GM21390 (cell line): ENCODE data around the gene ZBP1.

Experiments
- ATAC-seq: cut with Tn5 transposase; IDR thresholded peaks from one replicate; pipeline ENCODE4 v1.9.1; 2021; ENCODE audit not compliant: unreplicated experiment

ZBP1 gene

GRCh38 chr20:57620274-57620990 lies at the start of gene ZBP1:
TSS of gene ZBP1 (minus strand) at chr20:57620426. CDS start at chr20:57620295, 131 bp downstream.
- ATAC-seq: peak; percentile 47

GRCh38 chr20:57669632-57670031 lies 49.4 kb upstream of the ZBP1 start:
- ATAC-seq: no peak

- no peak for ATAC-seq
These were observed 47.9 kb upstream of the ZBP1 start for GRCh38 chr20:57667924-57668782.

- ATAC-seq: no peak
These were observed 47.2 kb upstream of the ZBP1 start for GRCh38 chr20:57667388-57667787.

- no peak for ATAC-seq
These were observed 46.6 kb upstream of the ZBP1 start for GRCh38 chr20:57666834-57667157.

- no peak for ATAC-seq
These were observed 46.0 kb upstream of the ZBP1 start for GRCh38 chr20:57666106-57666833.

- ATAC-seq: no peak
These were observed 45.4 kb upstream of the ZBP1 start for GRCh38 chr20:57665589-57665971.

- no peak for ATAC-seq
These were observed 44.8 kb upstream of the ZBP1 start for GRCh38 chr20:57664924-57665588.

- ATAC-seq: no peak
These were observed 44.2 kb upstream of the ZBP1 start for GRCh38 chr20:57664476-57664875.

GRCh38 chr20:57663681-57664451 lies 43.6 kb upstream of the ZBP1 start:
- no peak for ATAC-seq

- ATAC-seq: no peak
These were observed 43.0 kb upstream of the ZBP1 start for GRCh38 chr20:57663241-57663640.

GRCh38 chr20:57662456-57663240 lies 42.4 kb upstream of the ZBP1 start:
- ATAC-seq: no peak

GRCh38 chr20:57661746-57662455 lies 41.7 kb upstream of the ZBP1 start:
- ATAC-seq: no peak

- no peak for ATAC-seq
These were observed 40.9 kb upstream of the ZBP1 start for GRCh38 chr20:57660922-57661745.

- no peak for ATAC-seq
These were observed 40.1 kb upstream of the ZBP1 start for GRCh38 chr20:57660181-57660921.

GRCh38 chr20:57659517-57660180 lies 39.4 kb upstream of the ZBP1 start:
- no peak for ATAC-seq
